Astrocyte of the cerebellum (primary cell): Measurements from ENCODE around the gene KIRREL3.

ENCODE experiments used
- DNase-seq: peaks from one replicate; pipeline ENCODE4 v3.0.0-alpha.2; 2011; ENCODE audit warnings: low read depth
- H3K4me3 ChIP-seq: 2 replicates; pipeline ENCODE4 v1.5.1; 2011; ENCODE audit warnings: mild to moderate bottlenecking, low read depth, low read length, moderate library complexity
- in situ Hi-C: cut with HindIII; loops from 2 replicates; pipeline ENCODE4 v1.10.0; 2017; ENCODE audit warnings: low sequenced_read_pairs
- TF ChIP-seq, protein P1 (sequence below): IDR thresholded peaks from 2 replicates; pipeline ENCODE4 v1.5.1; 2012; ENCODE audit warnings: low read length, low read depth, moderate library complexity, mild to moderate bottlenecking; ENCODE audit errors: missing control alignments

KIRREL3 gene

DNA sequence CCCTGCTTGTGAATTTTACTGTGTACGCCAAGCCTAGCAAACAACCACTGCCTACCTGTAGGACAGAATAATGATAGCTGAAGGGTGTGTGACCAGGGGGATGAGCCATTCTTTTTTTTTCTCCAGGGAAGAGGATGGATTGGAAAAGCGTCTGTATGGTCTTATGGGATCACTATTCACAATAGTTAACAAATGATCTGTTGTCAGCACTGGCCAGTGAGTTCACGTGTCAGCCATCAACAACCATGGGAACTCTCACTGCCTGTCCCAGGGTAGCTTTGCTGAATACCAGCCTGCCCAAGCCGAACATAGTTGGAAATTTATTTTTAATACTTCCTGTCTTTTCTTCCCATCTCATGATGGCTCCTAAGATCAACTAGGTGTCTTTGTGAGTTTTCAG, 474.9 kb downstream of the KIRREL3 start:
- no peak for DNase-seq
- no peak overlapping the region for H3K4me3 ChIP-seq

DNA sequence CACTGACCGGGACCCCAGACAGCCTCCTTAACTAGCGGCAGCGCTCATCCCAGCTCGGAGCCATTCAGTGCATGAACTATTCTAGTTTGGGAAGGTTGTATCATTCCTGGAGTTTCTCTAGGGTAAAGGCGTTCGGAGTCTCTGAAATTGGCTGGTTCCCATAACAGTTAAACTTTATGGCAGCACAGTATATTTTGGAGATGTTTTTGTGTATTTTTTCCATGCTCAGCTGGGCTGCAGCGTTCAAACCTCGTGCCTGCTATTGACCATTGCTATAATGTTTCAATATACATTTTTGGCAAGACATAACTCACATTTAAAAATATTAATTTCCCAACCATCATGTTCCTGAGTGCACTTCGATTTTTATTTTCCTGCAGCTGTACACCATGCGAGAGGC, 475.4 kb downstream of the KIRREL3 start:
- TF ChIP-seq, protein P1, sequence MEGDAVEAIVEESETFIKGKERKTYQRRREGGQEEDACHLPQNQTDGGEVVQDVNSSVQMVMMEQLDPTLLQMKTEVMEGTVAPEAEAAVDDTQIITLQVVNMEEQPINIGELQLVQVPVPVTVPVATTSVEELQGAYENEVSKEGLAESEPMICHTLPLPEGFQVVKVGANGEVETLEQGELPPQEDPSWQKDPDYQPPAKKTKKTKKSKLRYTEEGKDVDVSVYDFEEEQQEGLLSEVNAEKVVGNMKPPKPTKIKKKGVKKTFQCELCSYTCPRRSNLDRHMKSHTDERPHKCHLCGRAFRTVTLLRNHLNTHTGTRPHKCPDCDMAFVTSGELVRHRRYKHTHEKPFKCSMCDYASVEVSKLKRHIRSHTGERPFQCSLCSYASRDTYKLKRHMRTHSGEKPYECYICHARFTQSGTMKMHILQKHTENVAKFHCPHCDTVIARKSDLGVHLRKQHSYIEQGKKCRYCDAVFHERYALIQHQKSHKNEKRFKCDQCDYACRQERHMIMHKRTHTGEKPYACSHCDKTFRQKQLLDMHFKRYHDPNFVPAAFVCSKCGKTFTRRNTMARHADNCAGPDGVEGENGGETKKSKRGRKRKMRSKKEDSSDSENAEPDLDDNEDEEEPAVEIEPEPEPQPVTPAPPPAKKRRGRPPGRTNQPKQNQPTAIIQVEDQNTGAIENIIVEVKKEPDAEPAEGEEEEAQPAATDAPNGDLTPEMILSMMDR = no peak
- DNase-seq = no peak
- no peak overlapping the region for H3K4me3 ChIP-seq
- in situ Hi-C loops = no loop called here

More for the DNA sequence above, 474.9 kb downstream of the KIRREL3 start:
- in situ Hi-C loops = no loop called here
- TF ChIP-seq, protein P1 = no peak

DNA sequence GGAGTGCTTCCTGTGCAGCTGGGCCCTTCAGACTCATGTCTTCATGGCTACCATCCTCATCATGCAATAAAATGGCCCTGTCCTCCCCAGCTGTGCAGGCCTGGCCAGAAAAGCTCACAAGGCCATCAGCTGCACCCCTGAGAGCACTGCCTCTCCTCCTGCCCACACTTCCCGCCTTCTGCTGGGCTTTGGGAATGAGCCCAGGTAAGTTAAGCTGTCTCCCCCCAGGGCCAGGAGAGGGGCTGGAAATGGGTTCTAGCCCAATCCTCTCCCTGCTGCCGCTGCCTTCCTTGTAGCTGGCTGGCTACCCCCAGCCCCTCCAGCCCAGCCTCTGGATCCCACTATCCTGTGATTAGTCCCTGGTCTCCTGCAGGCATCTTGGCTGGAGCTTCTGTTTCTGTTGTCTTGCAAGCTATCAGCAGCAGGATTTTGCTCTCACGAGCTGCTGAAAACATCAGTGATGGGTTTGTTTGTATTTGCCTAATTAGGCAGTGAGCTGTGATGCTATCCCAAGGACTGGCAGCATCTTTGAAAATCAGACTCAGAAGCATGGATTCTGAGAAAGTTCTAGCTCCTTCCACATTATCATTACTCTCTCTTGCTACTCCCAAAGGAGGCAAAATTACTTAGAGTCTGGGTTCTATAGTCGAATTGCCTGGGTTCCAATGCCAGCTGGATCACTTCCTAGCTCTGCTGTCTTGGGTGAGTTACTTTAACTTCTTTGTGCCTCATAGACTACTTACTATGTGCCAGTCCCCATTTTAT, 476.9 kb downstream of the KIRREL3 start:
- no peak overlapping the region for H3K4me3 ChIP-seq
- TF ChIP-seq, protein P1 = no peak
- DNase-seq = no peak
- in situ Hi-C loops = no loop called here

DNA sequence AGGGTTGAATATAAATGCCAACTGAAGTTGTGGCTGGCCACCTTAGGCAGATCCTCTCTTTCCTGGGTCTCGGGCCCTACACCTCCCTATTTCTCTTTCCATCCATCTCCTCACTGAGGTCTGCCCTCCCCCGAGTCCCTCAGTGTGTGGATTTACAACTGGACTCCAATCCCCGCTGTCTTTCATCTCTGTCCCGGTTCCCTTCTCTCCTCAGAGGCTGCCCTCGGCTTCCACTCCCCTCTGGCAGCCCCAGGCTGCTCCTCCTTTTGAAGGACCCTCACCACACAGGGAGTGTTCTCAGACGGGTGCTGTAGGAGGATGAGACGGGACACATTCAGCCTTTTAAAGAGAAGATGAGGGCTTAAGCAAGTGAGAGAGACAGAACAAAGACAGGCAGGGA, 478.0 kb downstream of the KIRREL3 start:
- no peak overlapping the region for H3K4me3 ChIP-seq
- no peak for DNase-seq
- in situ Hi-C loops = no loop called here
- TF ChIP-seq, protein P1 = no peak

DNA sequence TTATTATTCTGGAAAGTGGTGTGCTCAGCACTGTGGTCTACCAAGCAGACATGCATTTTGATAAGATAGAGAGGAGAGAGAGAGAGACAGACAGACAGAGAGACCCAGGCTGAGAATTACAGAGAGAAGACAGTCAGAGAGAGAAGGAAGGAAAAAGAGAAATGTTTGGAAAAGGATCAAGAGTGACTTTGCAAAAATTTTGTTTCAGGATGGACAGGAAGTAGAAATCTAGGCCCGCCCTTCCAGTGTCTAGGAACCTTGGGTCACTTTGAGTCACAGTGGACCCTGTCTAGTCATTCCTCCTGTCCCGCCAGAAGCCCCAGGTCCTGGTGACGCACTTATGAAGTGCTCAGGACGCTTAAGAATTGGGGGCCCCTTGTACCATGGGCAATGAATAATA, 478.4 kb downstream of the KIRREL3 start:
- in situ Hi-C loops = no loop called here
- TF ChIP-seq, protein P1 = no peak
- DNase-seq = no peak
- no peak overlapping the region for H3K4me3 ChIP-seq

DNA sequence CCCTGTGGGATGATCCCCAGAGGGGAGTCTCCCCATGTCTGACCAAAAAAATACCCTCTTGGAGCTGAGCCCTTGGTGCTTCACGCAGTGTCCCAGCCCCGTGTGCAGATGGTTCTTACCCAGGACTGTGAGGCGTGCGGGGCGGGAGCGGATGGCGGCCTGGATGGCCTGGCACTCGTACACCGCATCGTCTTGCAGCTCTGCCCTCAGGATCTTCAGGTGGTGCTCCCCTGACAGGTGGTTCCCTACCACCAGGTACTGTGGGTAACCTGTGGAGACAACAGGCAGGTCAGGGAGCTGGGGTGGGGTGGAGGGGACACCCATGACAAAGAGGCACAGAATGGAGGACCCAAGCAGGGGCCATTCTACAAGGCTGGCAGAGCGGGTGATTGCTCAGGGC, 479.4 kb downstream of the KIRREL3 start:
- in situ Hi-C loops = no loop called here
- TF ChIP-seq, protein P1 = no peak
- no peak overlapping the region for H3K4me3 ChIP-seq
- no peak for DNase-seq
